Right forelimb (tissue), 1 donor: ENCODE results near the gene DYNLL1.
"Not testable (repeated sequence)": the region's sequence is repeated elsewhere in the genome, so short reads cannot be mapped to it uniquely, and the experiment has no call there.

ENCODE experiments used
- DNase-seq: peaks from one replicate; pipeline ENCODE4 v3.0.0-alpha.2; 2018

The DYNLL1 gene

GRCh38 chr12:120475643-120476042 is 20.3 kb upstream of the DYNLL1 start:
- DNase-seq, result no peak

DNA sequence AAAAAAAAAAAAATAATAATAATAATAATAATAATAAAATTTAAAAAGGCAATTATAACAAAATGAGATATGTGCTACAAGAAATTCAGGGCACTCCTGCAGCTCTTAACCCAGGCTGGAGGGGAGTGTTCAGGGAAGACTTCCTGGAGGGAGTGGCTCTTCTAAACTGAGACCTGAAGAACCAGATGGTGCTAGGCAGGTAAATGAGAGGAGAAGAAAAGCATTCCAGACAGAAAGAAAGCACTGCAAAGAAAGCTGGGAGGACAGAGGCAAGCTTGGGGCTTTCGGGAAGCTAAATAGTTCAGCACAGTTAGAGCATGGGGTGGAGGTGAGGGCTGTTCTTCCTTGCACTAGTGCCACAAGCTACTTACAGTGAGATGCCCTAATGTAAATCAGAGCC is 16.5 kb upstream of the DYNLL1 start:
- DNase-seq, result no peak

DNA sequence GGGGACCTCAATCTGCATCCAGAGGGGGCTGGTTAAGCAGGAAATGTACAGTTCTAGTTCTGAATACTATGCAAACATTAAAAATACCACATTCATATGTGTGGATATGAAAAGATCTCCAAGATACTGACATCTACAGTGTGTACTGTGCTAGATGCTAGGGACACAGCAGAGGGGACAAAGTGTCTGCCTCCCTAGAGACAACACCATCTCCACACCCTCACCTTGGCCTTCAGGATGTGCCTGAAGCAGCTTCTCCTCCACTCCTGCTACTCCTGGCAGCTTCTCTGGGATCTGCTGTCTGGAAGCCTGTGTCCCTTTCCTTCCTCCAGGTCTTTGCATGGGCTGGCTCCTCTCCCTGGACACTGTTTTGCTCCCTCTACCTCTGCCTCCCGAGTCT is 15.7 kb upstream of the DYNLL1 start:
- DNase-seq, result no peak

- DNase-seq, result no peak
Measured at GRCh38 chr12:120481022-120481767, 14.7 kb upstream of the DYNLL1 start.

DNA sequence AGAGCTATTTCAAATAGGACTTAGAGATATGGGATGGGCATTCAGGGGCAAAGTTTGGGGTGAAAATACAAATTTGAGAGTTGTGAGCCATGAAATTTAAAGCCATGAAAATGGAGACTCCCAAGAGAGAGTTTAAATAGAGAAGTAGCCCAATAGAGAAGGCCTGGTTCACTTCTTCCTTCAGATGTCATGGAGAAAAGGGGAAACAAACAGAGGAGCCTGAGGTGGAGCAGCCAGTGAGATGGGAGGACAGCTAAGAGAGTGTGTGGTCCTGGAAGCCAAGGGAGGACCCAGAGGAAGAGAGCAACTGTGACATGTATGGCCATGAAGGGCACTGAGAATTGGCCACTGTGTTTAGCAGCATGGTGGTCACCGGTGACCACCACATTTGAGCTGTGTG is 12.3 kb upstream of the DYNLL1 start:
- no peak for DNase-seq

GRCh38 chr12:120485961-120486881 is 9.7 kb upstream of the DYNLL1 start:
- DNase-seq, result no peak

DNA sequence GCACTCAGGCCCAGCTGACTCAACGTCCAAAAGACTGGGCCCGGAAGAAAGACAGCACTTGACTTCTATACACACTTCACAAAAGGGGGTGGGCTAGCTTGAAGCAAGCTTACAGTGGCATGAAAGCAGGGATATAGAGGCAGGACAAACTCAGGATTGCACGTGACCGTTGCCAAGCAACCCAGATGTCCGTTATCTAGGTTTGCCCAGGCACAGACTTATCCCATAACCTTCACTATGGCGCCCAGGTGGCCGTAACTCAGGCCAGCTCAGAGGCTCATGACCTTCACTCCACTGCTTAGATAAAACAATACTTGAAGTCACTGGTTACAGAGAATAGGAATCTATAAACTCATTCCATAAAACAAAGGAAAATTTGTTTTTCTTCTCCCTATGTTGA is 8.4 kb upstream of the DYNLL1 start:
- DNase-seq, result not testable (repeated sequence)

GRCh38 chr12:120488057-120488640 is 7.8 kb upstream of the DYNLL1 start:
- no peak for DNase-seq

- no peak for DNase-seq
Measured at GRCh38 chr12:120489018-120489417, 6.9 kb upstream of the DYNLL1 start.

GRCh38 chr12:120490325-120490724 is 5.6 kb upstream of the DYNLL1 start:
- DNase-seq, result no peak

DNA sequence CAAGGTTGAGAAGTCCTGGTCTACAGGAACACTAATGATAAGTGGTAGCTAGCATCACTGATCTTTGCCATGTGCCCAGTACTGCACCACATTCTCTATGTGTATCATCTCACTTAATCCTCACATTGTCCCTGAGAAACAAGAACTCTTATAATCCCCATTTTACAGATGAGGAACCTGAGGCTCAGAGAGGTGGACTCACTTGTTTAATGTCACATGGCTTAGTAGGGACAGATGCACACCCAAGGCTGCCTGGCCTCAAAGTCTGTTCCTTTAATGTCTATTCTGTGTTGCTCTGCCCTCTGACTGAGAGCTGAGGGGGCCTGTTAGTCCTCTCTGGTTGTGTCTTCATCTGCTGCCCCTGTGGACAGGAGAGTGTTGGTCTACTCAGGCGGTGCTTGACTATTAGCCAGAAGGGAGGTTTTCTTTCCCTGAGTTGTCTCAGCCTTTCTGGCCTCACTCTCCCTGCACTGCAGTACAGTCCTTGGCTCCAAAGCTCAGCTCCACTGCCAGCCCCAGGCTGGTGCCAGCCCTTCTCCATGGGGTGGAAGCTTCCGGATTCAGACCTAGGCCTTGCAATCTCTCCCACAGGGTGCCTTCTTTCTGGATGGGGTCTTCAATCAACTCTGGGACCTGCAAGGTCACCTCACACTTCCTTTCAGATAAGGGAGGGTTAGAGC is 4.9 kb upstream of the DYNLL1 start:
- DNase-seq, result no peak

DNA sequence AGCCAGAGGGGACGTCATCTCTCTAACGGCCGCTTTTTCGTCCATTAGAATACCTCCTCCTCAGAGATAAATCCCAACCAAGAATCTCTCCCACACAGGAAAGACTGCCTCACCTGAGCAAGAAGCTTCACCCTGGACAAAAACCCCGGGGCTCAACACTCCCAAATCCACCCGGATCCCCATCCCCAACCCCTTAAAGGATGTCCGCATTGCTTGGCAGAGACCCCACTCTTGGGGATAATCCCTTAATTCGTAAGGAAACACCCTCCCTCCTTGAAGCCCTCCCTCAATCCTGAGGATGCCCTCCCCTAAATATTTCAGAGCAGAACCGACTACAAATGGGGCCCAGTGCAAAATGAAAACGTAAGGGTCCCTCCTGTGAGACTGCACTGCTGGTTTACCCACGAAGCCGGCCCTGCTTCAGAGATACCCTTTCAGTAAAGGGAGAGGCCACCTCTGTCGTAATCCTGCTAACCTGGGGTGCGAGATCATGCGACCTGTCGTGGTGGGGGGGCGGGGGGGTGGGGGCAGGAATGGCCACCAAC is 655 bp upstream of the DYNLL1 start:
- DNase-seq, result no peak

- DNase-seq, result peak; percentile 78
Measured at GRCh38 chr12:120496413-120497340, 764 bp downstream of the DYNLL1 start.

DNA sequence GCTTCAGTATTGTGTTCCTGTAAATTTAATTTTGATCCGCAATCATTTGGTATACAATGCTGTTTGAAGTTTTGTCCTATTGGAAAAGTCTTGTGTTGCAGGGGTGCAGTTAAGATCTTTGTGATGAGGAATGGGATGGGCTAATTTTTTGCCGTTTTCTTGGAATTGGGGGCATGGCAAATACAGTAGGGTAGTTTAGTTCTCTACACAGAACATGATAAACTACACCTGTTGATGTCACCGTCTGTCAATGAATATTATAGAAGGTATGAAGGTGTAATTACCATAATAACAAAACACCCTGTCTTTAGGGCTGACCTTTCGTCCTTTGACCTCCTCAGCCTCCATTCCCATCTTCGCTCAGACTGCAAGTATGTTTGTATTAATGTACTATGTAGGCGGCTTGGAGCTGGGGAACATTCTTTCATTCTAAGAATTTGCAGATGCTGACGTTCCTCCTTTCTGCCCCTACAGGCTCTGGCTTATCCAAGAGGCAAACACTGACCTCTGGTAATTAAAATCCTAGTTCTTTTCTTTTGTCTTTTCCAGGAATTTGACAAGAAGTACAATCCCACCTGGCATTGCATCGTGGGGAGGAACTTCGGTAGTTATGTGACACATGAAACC is 1.7 kb downstream of the DYNLL1 start:
- DNase-seq, result no peak

DNA sequence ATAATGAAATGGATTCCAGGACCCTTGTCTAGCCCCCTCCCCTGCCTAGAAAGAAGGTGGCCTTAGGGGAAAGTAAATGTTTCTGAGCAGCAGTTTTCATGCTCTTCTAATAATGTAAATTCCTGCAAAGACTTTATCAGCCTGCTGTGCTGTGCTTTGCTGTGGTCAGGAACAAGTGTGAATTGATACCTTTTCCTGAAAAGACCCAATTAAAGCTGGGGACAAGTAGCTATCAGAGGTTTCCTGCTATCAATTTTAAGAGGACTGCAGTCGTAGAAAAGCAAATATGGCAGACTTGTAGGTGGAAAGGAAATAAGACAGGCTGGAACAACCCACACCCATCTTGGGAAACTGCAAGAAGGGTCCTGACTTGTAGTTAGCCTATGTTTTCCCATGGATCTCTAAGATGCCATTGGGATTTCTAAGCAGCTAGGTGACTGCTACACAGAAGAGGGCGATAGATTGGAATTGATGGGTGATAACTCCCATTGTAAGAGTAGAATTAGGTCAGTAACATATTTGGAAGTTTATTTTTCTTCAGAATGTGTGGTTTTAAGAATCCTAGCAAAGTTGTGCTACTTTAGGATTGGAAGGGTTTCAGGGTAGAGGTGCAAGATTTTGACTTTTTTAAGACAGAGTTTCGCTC is 3.1 kb downstream of the DYNLL1 start:
- no peak for DNase-seq

DNA sequence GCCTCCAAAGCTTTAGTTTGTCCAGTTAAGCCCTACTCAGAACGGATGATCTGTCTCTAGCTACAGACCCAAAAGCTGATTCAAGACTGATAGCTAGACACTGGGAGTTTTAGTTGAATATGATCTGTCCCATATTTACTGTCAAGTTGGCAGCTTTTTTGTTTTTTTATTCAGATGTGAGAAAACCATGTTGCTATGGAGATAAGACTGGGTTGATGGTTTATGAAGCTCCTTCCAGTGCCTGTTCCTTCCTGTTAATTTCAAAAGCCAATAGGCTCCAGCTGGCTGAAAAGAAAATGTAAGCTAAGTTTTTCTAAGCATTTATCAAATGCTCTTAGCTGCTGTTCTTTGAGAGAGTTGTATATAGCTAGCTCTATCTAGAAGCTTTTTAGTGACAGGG is 4.7 kb downstream of the DYNLL1 start:
- no peak for DNase-seq

DNA sequence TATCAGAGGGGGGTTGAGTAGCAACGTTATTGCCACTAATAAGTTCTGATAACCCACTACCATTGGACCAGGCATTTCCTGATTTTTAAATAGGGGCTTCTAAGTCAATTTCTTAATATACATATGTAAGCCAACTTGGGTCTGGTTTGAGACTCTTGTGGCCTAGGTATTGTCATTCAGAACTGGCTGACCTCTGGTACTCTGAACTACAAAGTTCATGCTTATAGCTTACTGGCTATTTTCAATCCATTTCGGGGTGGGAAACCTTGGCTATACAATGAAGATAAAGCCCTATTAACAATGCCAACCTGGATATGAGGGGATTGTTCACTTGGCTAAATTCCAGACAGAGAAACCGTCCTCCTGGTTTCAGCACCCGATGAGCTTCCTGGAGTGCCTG is 8.7 kb downstream of the DYNLL1 start:
- DNase-seq, result no peak

GRCh38 chr12:120508537-120508936 is 12.6 kb downstream of the DYNLL1 start:
- no peak for DNase-seq

DNA sequence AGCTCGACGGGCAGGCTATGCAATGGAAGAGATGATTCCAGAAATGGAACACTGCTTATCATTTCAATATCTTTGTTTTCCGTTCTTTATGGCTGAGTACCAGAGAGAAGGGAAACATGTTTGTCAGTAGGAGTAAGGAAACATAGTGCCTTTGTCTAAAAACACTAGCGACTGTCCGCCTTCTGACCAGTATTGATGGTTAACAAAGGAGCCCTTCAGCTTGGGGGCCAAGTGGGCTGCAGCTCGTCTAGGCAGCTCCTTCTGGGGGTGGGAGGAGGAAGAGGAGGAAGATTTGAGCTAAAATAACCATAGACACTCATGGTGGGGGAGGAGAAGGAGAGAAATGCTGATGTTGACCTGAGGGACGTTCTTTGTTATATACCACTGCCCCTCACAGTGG is 18.1 kb downstream of the DYNLL1 start:
- no peak for DNase-seq

- DNase-seq, result no peak
Measured at GRCh38 chr12:120515496-120515895, 19.6 kb downstream of the DYNLL1 start.

- not testable (repeated sequence) for DNase-seq
Measured at GRCh38 chr12:120519324-120519723, 23.4 kb downstream of the DYNLL1 start.
